Measurements from ENCODE around the gene BCAS1. TPM values are rescaled to one million over a fixed set of nuclear protein-coding genes. Genes with fewer than 3 reads are reported as not detected.
A peak's percentile ranks its signal among the peaks of the same experiment; 100 is the strongest.

BCAS1 gene
- total RNA-seq, 1 donor from 2014 or later = not detected

DNA sequence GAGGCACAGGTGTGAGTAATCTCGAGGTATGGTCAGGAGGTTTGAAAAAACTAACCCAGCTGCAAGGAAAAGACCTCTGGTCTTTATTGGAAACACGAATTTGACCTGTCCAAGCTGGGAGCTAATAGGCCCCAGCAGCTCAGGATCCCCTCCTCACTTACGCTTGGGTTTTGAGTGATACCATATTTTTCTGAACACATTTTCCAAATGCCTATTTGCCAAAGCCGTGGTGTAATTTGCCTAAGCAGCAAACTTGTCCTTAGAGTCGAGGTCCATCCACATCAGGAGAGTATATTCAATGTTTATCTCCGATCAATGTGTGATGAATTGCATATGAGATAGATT is 128.0 kb downstream of the BCAS1 start:
- Mint-ChIP-seq H3K36me3 (ENCODE audit: low read depth) (no peaks in the 10 kb centered on the region), H3K9me3 (ENCODE audit: low read depth) (no peaks in the 10 kb centered on the region), H3K4me1 (ENCODE audit: low read depth) (peaks cover 25% of the 10 kb centered on the region), H3K4me3 (ENCODE audit: unreplicated experiment) (no peak overlapping the region), H3K27me3 (ENCODE audit: low read depth) (no peaks in the 10 kb centered on the region), H3K27ac (ENCODE audit: unreplicated experiment) (no peak overlapping the region)
- TF ChIP-seq CTCF (IDR thresholded peaks at IDR 0.05) = no peak
- no peak for DNase-seq (ENCODE audit: low spot score)

DNA sequence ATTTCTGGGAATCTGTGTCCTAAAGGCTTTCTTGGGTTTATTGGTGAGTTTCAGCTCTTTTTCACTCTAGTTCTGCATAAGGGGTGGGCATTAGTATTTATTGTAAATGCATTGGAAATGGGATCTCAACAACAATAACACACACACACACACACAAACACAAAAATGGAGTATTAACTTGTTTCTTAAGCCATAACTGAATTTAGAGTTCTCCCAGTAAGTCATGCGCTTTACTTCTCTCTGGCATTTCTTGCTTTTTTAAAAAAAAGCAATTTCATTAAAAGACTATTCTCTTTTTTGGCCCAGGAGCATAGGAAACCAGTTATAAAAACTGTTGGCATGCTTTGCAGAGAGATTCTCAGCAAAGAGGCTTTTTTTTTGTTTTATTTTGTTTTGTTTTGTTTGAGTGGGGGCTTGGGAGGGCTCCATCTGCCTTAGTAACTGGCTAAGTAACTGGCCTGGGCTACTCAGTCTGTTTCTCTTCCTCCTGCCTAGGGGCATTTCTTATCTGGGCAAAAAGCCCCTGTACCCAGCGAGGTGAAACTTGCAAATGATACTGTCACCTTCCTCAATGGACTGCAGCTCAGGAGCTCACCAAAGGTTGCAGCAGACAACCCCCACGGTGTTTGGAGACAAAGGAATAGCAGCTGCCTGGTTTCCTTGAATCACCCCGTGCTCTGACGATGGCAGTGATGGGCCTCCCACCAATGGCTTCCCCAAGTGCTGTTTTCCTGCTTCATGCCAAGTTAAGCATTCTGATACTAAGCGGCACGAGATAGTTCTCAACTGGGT is 128.5 kb downstream of the BCAS1 start:
- no peak overlapping the region for H3K4me3 Mint-ChIP-seq (ENCODE audit: unreplicated experiment)

GRCh38 chr20:53940907-53941545 is 129.4 kb downstream of the BCAS1 start:
- Mint-ChIP-seq H3K9me3 (ENCODE audit: low read depth) (no peaks in the 10 kb centered on the region), H3K27me3 (ENCODE audit: low read depth) (no peaks in the 10 kb centered on the region), H3K36me3 (ENCODE audit: low read depth) (no peaks in the 10 kb centered on the region), H3K4me3 (ENCODE audit: unreplicated experiment) (peak overlapping the region; percentile 2), H3K27ac (ENCODE audit: unreplicated experiment) (peak overlapping the region; percentile 79), H3K4me1 (ENCODE audit: low read depth) (peaks cover 25% of the 10 kb centered on the region)
- TF ChIP-seq CTCF (IDR thresholded peaks at IDR 0.05) = no peak
- DNase-seq (ENCODE audit: low spot score) = no peak

More for the DNA sequence above, 128.5 kb downstream of the BCAS1 start:
- no peaks in the 10 kb centered on the region for H3K36me3 Mint-ChIP-seq (ENCODE audit: low read depth)
- no peaks in the 10 kb centered on the region for H3K27me3 Mint-ChIP-seq (ENCODE audit: low read depth)
- peaks cover 25% of the 10 kb centered on the region for H3K4me1 Mint-ChIP-seq (ENCODE audit: low read depth)
- peak overlapping the region; percentile 34 for H3K27ac Mint-ChIP-seq (ENCODE audit: unreplicated experiment)
- H3K9me3 Mint-ChIP-seq (ENCODE audit: low read depth) = no peaks in the 10 kb centered on the region
- TF ChIP-seq CTCF (IDR thresholded peaks at IDR 0.05) = no peak
- DNase-seq (ENCODE audit: low spot score) = no peak

DNA sequence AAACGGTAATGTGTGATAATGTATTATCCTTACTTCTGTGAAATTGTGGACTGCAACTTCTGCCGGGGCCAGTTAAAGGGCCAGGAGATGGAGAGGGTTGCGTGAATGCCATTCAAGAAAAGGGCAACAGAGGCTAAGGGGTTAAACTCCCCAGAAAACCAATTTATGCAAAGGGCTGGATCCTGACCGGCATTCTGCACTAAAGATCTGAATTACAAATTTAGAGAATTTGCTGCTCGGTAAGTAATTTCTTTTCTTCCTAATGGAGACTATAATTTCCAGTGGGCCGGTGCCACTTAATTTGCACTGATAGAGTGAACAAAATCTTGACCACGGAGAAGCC is 130.1 kb downstream of the BCAS1 start:
- Mint-ChIP-seq H3K36me3 (ENCODE audit: low read depth) (no peaks in the 10 kb centered on the region), H3K4me1 (ENCODE audit: low read depth) (peaks cover 29% of the 10 kb centered on the region), H3K4me3 (ENCODE audit: unreplicated experiment) (no peak overlapping the region), H3K9me3 (ENCODE audit: low read depth) (no peaks in the 10 kb centered on the region), H3K27ac (ENCODE audit: unreplicated experiment) (no peak overlapping the region), H3K27me3 (ENCODE audit: low read depth) (no peaks in the 10 kb centered on the region)
- DNase-seq (ENCODE audit: low spot score) = no peak
- TF ChIP-seq CTCF (IDR thresholded peaks at IDR 0.05) = no peak

DNA sequence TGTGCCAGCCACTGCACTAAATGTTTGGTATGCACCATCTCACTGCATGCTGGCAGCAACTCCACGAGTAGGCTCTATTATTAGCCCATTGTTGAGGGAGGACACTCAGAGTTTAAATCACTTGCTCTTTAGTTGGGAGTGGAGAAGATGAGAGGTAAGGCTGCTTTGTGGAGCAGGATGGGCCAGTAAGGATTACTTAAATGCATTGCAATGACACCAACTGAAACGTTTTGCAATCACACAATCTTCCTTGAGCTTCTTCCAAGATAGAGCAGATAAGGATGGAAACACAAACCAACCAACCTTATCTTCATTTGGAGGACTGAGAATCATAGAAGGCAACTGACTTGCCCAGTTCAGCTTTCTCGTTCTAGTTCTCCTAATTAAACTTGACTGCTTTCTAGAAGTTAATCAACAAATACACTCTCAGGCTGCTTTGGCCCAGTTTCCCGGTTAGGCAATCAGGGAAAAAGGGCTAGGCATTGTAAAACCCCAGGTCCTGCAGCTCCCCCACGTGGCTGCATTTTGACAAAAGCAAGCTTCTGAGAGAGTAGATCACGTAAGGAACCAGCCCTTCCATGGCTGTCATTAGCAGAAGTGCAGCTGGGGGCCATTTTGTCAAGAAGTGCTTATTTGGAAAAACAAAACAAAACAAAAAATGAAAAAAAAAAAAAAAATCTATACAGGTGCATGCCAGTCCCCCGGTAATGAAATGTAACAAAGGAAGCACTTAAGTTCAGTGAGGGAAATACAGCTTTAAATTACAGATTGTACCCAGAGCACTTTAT is 130.6 kb downstream of the BCAS1 start:
- no peaks in the 10 kb centered on the region for H3K9me3 Mint-ChIP-seq (ENCODE audit: low read depth)
- H3K27ac Mint-ChIP-seq (ENCODE audit: unreplicated experiment) = peak overlapping the region; percentile 52
- DNase-seq (ENCODE audit: low spot score) = no peak
- H3K36me3 Mint-ChIP-seq (ENCODE audit: low read depth) = no peaks in the 10 kb centered on the region
- TF ChIP-seq CTCF (IDR thresholded peaks at IDR 0.05) = peak; percentile 90
- H3K27me3 Mint-ChIP-seq (ENCODE audit: low read depth) = no peaks in the 10 kb centered on the region
- H3K4me3 Mint-ChIP-seq (ENCODE audit: unreplicated experiment) = no peak overlapping the region
- peaks cover 35% of the 10 kb centered on the region for H3K4me1 Mint-ChIP-seq (ENCODE audit: low read depth)
